OCI-LY3 (cell line): ENCODE measurements around the gene NEUROD2.

Experiments
- CTCF ChIP-seq: fragments of 200-600, 300-600 bp; sonication (generic); IDR thresholded peaks from 2 replicates; pipeline ENCODE4 v1.5.1; 2014; ENCODE audit warnings: antibody characterized with exemption, low read length, low read depth
- EZH2phosphoT487 ChIP-seq: fragments of 200-600 bp; shearing (Covaris generic); IDR thresholded peaks from 2 replicates; pipeline ENCODE4 v1.6.1; 2018; ENCODE audit warnings: antibody characterized with exemption, mixed run types, low read depth

GRCh38 chr17:39578272-39578671 lies 29.4 kb downstream of the NEUROD2 start:
- TF ChIP-seq CTCF (no peak), EZH2phosphoT487 (no peak)
